Left ventricle myocardium inferior (tissue), 1 donor: ENCODE results near the gene EIPR1. TPM values are rescaled to one million over a fixed set of nuclear protein-coding genes. Genes with fewer than 3 reads are reported as not detected.

Source experiments
- DNase-seq: peaks from one replicate; pipeline ENCODE4 v3.0.0-alpha.2; 2020
- H3K27ac ChIP-seq: fragments of 200-600 bp; replicated peaks from 2 replicates; pipeline ENCODE4 v1.8.0; 2021
- H3K27me3 ChIP-seq: fragments of 200-600 bp; 2 replicates; pipeline ENCODE4 v1.8.0; 2021; ENCODE audit warnings: low read depth
- H3K36me3 ChIP-seq: fragments of 200-600 bp; 2 replicates; pipeline ENCODE4 v1.8.0; 2021
- H3K4me1 ChIP-seq: fragments of 200-600 bp; 2 replicates; pipeline ENCODE4 v1.8.0; 2021
- H3K4me3 ChIP-seq: fragments of 200-600 bp; 2 replicates; pipeline ENCODE4 v1.8.0; 2021; ENCODE audit warnings: mild to moderate bottlenecking, moderate library complexity
- H3K9me3 ChIP-seq: fragments of 200-600 bp; replicated peaks from 2 replicates; pipeline ENCODE4 v1.8.0; 2021
- CTCF ChIP-seq: fragments of 200-600 bp; IDR thresholded peaks from 2 replicates; pipeline ENCODE4 v1.8.0; 2021; ENCODE audit warnings: antibody characterized with exemption, mild to moderate bottlenecking, borderline replicate concordance
- intact Hi-C: fragments of 100-400 bp; cut with micrococcal nuclease; formaldehyde crosslinking; loops from one replicate; pipeline ENCODE4 v1.11.0; 2022
- total RNA-seq: library from RNA; stranded (reverse); fragmentation: NEBNext Ultra II Directional; extraction: Animal tissue kit (Norgen Biotek cat#: 25700); gene quantifications from one replicate; pipeline ENCODE4 v1.2.1, GENCODE V29; 2021
- donor health status: DM: no; HTN: yes; CAD: no; lungs with severe emphysema.

The EIPR1 gene
- total RNA-seq, 1 donor from 2014 or later = 12.2 TPM

- Histone ChIP-seq H3K27me3 (no peaks in the 10 kb centered on the region), H3K27ac (no peak overlapping the region), H3K36me3 (peaks cover 54% of the 10 kb centered on the region), H3K4me1 (peaks cover 15% of the 10 kb centered on the region), H3K4me3 (no peak overlapping the region), H3K9me3 (no peaks in the 10 kb centered on the region)
- intact Hi-C loops = no loop called here
- no peak for DNase-seq
- TF ChIP-seq CTCF = no peak
Observed at GRCh38 chr2:3422161-3422779, 44.7 kb upstream of the EIPR1 start.

- intact Hi-C loops = no loop called here
- no peak for TF ChIP-seq CTCF
- no peak overlapping the region for H3K27ac ChIP-seq
- no peak for DNase-seq
- H3K36me3 ChIP-seq = peaks cover 54% of the 10 kb centered on the region
- peaks cover 15% of the 10 kb centered on the region for H3K4me1 ChIP-seq
- no peaks in the 10 kb centered on the region for H3K9me3 ChIP-seq
- H3K27me3 ChIP-seq = no peaks in the 10 kb centered on the region
- H3K4me3 ChIP-seq = no peak overlapping the region
Observed at GRCh38 chr2:3421580-3421979, 44.0 kb upstream of the EIPR1 start.

GRCh38 chr2:3420769-3421397, 43.3 kb upstream of the EIPR1 start:
- Histone ChIP-seq H3K36me3 (peaks cover 48% of the 10 kb centered on the region), H3K9me3 (no peaks in the 10 kb centered on the region), H3K4me3 (no peak overlapping the region), H3K27me3 (no peaks in the 10 kb centered on the region), H3K27ac (no peak overlapping the region), H3K4me1 (peaks cover 15% of the 10 kb centered on the region)
- DNase-seq = no peak
- intact Hi-C loops = no loop called here
- TF ChIP-seq CTCF = no peak

GRCh38 chr2:3420076-3420768, 42.6 kb upstream of the EIPR1 start:
- H3K4me3 ChIP-seq = no peak overlapping the region
- H3K4me1 ChIP-seq = peaks cover 15% of the 10 kb centered on the region
- intact Hi-C loops = no loop called here
- DNase-seq = no peak
- H3K27ac ChIP-seq = no peak overlapping the region
- no peaks in the 10 kb centered on the region for H3K9me3 ChIP-seq
- H3K36me3 ChIP-seq = peaks cover 42% of the 10 kb centered on the region
- H3K27me3 ChIP-seq = no peaks in the 10 kb centered on the region
- TF ChIP-seq CTCF = no peak

- no peaks in the 10 kb centered on the region for H3K27me3 ChIP-seq
- TF ChIP-seq CTCF = no peak
- peaks cover 15% of the 10 kb centered on the region for H3K4me1 ChIP-seq
- H3K36me3 ChIP-seq = peaks cover 41% of the 10 kb centered on the region
- DNase-seq = no peak
- no peak overlapping the region for H3K4me3 ChIP-seq
- no peaks in the 10 kb centered on the region for H3K9me3 ChIP-seq
- intact Hi-C loops = no loop called here
- H3K27ac ChIP-seq = no peak overlapping the region
Observed at GRCh38 chr2:3418766-3419404, 41.3 kb upstream of the EIPR1 start.
